Measurements from ENCODE around the gene PRPF38A. TPM values are rescaled to one million over a fixed set of nuclear protein-coding genes. Genes with fewer than 3 reads are reported as not detected.
"Not testable (repeated sequence)": the region's sequence is repeated elsewhere in the genome, so short reads cannot be mapped to it uniquely, and the experiment has no call there.

The PRPF38A gene
- 33.5 TPM for polyA plus RNA-seq (2013, experiment 1 of 2; ENCODE audit: insufficient read length)
- polyA plus RNA-seq (2013, experiment 2 of 2; ENCODE audit: insufficient read length): 34.7 TPM

DNA sequence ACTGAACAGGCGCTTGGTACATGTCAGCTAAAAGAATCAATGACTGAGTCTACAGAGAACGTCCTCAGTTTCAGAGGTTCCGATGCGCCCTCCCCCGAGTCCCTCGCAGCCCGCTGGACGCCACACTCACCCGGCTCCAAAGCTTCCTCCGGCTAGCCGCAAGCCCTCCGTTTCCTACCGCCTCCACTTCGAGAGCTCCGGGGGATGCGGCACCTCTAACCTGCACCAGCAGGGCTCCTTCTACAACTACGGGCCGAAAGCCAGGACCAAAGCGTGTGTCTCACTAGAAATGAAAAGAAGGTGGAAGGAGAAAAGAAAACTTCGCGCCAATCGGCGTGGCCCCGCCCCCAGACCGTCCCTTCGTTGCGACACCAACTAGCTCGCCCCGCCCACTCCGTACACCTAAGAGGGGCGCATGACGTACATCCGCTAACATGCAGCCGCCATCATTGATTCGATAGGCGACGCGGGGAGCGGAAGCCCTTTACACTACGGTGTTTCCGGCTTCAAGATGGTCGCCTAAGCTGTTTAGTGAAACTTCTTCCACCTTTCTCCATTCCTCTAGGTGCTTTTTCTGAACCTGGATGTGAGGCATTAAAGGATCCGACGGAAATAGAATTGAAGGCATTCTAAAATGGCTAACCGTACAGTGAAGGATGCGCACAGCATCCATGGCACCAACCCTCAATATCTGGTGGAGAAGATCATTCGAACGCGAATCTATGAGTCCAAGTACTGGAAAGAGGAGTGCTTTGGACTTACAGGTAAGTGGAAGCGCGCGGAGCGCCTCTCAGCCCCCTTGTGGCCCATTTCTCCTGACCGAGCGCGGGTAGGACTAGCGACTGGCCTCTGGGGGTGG, at the start of gene PRPF38A, which contains the start of gene ORC1:
Gene PRPF38A (plus strand): TSS at position 487 of the 859 bp plus-strand sequence. CDS start 148 bp downstream, at position 635.
Gene ORC1 (minus strand): TSS at position 308 of the 859 bp plus-strand sequence. CDS start 2,200 bp downstream, outside the sequence.
- peak; percentile 97 for DNase-seq

DNA sequence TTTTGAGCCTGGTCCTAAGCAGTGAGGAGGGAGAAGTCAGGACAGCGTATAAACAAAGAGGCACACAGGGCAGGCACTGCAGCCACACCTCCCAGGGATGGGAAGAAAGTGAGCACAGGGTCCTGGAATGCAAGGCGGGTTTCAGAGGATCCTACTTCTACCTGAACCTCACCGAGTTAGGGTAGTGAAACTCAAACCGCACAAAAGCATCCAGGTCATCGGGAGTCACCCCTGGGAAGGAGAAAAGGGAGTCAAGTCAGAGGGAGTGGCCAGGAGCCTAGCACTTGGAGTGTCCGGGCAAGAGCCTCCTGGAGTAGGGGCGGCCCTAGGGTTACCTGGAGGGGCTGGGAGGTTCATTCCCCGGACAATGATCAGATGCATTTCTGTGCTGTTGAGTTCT, 49.0 kb upstream of the PRPF38A start:
- no peak for DNase-seq

DNA sequence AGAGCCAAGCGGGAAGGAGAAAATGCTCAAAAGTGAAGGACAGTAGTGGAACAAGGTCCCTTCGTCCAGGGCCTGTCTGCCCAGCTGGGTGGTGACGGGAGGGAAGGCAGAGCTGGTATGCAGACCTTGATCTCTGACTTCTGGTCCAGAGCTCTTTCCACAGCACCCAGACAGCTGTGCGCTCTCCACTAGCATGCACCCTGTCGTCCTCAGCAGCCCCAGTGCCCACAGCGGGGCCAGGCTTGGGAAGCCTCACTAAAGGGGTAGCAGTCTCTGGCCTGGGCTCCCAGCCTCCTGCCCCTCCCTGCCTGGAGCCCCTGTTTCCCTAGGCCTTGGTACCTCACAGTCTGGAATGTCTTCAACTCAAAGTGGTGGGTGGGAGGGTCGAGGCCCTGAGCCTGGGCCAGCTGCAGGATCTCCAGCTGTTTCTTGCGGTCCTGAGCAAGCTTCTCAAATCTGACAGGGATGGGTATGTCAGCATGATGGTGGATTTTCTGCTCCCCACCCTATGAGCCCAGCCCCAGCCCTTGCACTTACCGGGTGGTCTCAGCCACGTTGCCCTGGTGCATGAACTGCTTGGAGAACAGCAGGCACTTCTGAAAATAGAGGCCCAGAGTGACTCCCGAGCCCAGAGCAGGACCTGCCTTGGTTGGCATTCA, 48.4 kb upstream of the PRPF38A start:
- DNase-seq: no peak

DNA sequence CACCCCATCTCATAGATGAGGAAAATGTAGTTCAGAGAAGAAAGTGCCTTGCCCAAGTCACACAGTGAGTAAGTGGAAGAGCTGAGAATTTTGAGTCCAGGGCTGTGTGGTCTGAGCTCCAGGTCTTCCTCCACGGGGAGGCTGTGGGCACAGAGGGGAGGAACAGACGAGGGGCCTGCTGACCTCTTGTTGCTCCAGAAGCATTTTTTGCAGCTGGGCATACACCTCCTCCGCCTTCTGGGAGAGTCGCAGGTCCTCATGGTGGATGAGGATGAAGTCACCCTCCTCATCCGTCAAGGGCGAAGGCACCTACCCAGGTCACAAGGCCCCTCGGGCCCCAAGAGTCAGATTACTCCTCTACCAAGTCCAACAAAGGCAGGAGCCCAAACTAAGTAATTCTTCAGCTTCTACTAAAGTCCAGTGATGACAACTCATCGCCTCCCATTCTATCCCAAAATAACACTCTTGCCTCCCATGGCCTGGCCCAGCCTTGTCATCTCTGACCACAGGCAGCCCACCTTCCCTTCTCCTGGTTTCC, 47.5 kb upstream of the PRPF38A start:
- no peak for DNase-seq

DNA sequence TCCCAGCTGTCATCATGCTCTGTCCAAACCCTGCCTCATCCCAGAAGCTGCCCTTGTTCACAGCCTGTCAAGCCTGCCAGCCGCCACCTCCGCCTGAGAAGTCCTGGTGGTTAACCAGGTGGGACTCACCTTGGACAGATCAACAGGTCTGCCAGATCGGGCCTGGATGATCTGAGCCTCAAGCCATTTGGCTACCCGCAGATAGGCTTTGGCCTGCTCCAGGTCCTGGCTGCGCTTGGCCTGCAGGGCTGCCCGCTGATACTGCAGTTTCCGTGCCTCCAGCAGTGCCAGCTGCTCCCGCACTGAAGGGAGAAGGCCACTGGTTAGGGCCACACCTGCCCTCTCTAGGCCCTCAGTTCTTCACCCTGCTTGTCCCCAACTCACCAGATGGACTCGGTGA, 47.0 kb upstream of the PRPF38A start:
- DNase-seq: no peak

GRCh38 chr1:52358851-52359497, 45.4 kb upstream of the PRPF38A start:
- no peak for DNase-seq

DNA sequence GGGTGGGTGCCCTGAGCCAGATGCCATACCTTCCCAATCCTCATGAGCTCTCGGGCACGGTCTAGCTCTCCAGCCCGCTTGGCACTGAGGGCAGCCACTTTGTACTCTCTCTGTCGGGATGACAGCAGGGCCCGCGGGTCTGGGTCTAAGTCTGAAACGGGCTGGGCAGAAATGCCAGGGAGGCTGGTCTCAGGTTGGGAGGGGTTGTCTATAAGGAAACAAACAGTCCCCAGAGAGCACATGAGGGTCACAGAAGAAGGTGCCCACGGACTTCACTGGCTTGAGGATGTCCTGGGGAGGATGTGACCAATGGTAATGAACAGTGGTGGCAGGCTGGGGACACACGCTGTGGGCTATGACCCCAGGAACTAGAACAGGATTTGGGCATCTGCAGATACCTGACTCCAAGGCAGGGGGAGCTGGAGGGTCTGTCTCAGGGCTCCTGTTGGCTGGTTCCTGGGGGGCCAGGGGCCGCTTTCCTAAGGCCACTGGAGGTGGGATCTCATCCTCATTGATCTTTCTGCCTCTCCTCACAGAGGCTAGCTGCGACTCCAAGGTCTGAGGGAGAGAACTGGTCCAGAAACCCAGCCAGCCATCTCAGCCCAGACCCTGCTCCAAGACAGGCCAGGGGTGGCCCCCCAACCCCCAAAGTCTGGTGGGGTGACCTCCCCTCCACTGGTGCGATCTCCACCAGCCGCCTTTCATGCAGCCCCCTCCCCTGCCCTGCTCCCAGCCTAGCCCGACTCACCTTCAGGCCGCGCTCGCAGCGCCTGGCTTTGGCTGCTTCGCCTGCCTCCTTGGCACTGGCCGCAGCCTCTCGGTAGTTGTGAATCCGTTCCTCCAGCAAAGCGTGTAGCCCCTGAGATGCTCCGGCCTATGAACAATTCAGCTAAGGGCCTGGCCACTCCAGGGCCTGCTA, 44.5 kb upstream of the PRPF38A start:
- no peak for DNase-seq

DNA sequence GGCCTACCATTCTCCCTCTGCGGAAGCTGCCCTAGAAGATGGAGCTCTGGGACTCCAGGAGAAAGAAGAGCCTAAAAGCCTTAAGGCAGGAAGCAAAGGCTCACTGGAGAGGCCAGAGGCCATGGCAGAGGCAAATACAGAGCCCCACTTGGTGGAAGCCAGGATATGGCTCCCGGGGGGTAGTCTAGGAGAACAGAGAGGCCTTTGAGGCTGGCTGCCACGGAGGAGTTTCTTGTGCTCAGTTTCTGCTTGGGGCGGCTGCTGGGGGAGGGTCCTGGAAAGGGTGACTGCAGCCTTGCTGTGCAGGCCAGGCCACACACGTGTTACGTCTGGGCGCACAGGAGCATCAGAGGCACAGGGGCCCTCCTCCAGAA, 43.8 kb upstream of the PRPF38A start:
- DNase-seq: no peak

GRCh38 chr1:52364235-52364839, 40.1 kb upstream of the PRPF38A start:
- no peak for DNase-seq

DNA sequence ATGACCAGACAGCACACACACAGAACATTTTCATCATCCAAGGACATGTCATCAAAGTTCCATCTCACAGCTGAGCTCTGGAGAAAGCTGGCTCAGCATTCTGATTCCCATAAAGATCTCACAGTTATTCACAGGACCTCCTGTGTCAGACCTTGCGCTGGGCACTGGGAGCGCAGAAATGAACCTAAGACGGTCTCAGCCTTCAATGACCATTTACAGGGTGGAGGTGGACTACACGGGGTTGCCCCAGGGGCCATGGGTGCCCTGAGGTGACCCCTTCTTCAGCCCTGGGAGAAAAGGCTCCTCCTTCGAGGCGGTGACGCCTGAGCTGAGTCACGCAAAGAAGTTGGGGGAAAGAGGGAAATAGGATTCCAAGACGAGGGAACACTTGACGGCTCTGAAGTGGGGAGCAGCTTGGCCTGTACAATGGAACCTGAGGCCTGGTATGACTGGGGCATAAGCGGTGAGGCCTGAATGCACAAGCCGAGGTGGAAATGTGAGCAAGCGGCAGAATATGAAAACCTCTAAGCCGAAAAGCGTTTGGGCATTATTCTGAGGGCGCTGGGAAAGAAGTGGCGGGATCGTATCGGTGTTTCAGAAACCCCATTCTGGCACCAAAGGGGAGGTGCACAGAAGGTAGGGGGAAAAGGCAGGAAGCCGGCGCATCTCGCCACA, 39.2 kb upstream of the PRPF38A start:
- peak; percentile 76 for DNase-seq

DNA sequence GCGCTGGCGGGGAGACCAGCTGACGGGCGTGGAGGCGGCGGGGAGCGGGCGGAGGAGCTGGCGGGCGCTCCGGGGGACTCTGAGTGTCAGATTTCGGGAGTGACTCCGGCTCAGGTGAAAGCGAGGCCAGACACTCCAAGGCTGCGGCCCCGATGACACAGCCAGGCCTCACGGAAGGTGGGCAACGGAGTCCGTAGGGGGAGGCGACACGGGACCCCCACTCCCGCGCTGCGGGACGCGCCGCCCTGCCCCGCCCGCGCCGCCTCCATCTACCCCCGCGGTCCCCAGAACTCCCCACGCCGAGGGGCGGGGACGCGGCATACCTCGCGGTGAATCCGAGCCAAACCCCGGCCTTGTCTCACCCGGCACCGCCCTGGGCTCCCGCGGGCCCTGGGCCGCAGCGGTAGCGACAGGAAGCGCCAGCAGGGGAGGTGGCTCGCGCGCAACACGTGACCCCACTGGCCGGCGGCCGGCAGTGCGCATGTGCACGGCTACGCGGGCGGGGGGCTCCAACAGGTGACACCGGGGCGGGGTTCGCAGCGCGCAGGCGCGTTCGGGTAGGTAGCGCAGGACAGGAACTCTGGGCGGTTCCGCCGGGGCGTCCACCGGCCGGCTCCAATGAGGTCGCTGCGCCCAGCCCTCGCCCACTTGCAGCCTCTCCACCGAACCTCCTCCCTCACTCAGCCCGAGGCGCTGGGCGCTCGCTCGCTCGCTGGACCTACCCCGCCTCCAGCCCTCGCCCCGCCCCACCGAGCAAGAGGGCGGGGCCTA, 38.5 kb upstream of the PRPF38A start, which contains the start of gene CC2D1B:
Gene CC2D1B (minus strand): TSS at position 460 of the 771 bp plus-strand sequence. CDS start 1,585 bp downstream, outside the sequence.
- DNase-seq: peak; percentile 95

DNA sequence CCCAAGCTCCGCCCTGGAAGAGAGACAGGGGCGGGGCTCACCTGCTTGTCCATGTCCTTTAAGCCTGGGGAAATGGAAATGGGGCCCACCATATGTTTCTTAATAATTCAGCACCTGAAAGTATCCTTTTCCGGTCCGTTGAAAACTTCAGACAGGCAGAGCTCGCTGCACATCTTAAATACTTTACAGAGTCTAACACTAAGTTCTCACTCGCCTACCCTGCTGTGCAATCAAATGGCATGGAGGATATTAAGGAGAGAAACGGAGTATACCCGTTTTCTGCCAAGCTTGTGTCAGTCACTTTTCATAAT, 37.9 kb upstream of the PRPF38A start:
- DNase-seq: no peak

GRCh38 chr1:52367272-52367671, 37.1 kb upstream of the PRPF38A start:
- DNase-seq: no peak

DNA sequence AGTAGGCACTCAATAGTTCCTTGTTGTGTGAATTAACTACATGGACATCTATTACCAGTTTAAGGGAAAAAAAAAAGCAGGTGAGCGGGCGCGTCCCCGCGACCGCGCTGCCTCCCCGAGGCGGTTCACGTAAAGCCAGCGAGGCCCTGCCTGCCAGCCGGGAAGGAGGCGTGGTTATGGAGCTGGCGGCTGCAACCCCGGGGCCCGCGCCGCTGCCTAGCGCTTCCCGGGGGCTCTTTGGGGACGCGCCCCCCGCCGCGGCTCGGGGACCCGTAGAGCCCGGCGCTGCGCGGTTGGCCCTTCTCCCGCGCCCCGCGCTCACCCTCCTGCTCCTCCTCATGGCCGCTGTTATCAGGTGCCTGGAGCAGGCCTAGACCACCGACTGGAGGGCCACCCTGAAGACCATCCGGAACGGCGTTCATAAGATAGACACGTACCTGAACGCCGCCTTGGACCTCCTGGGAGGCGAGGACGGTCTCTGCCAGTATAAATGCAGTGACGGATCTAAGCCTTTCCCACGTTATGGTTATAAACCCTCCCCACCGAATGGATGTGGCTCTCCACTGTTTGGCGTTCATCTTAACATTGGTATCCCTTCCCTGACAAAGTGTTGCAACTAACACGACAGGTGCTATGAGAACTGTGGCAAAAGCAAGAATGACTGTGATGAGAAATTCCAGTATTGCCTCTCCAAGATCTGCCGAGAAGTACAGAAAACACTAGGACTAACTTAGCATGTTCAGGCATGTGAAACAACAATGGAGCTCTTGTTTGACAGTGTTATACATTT, 35.8 kb upstream of the PRPF38A start:
- peak; percentile 20 for DNase-seq

GRCh38 chr1:52369851-52370250, 34.6 kb upstream of the PRPF38A start:
- DNase-seq: not testable (repeated sequence)

GRCh38 chr1:52385376-52385775, 19.0 kb upstream of the PRPF38A start:
- no peak for DNase-seq

- no peak for DNase-seq
Measured at GRCh38 chr1:52386458-52386857, 17.9 kb upstream of the PRPF38A start.

GRCh38 chr1:52393174-52393573, 11.2 kb upstream of the PRPF38A start:
- no peak for DNase-seq

GRCh38 chr1:52399629-52400028, 4.8 kb upstream of the PRPF38A start:
- no peak for DNase-seq

Data from fibroblast of skin of scalp (primary cell).